GM04504 (cell line): Measurements from ENCODE around the gene TMEM120B.
A peak's percentile ranks its signal among the peaks of the same experiment; 100 is the strongest.
"Not testable (repeated sequence)": the region's sequence is repeated elsewhere in the genome, so short reads cannot be mapped to it uniquely, and the experiment has no call there.

Source experiments
- DNase-seq: peaks from one replicate; pipeline ENCODE4 v3.0.0-alpha.2; 2012; ENCODE audit warnings: low read depth

TMEM120B gene

DNA sequence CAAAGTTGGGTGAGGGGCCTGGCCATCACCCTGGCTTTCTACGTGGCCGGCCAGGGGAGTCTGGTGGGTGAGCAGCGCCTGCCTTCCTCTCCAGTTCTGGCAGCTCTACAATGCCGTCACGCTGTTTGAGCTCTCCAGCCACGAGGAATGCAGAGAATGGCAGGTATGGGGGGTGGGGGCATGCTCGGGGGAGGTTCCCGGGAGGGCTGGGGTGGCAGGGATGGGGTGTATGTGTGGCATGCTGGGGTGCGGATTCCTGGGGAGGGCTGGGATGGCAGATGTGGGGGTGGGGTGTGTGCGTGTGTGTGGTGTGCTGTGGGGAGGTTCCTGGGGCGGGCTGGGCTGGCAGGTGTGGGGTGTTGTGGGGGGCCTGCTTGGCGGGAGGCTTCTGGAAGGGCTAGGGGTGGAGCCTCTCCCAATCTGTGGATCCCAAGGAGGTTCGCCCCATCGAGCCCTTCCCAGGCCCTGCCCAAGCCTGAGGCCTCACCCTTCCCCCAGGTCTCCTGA, 62.5 kb downstream of the TMEM120B start:
- DNase-seq, result no peak

DNA sequence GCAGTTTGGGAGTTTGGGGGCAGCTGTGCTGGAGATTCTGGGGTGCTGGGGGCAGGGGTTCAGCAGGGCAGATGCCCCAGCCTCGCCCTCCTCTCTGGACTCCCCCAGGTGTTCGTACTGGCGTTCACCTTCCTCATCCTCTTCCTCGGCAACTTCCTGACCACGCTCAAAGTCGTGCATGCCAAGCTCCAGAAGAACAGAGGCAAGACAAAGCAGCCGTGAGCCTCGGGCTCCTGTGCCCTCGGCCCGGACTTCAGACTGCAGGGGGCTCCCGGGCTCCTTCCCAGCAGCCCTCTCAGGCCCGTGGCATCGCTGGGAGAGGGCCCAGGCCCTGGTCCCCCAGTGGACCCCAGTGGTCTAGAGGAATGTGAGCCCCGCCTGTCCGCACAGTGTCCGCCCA, 62.9 kb downstream of the TMEM120B start:
- no peak for DNase-seq

- DNase-seq, result no peak
Measured at GRCh38 chr12:121776190-121777098, 63.9 kb downstream of the TMEM120B start.

DNA sequence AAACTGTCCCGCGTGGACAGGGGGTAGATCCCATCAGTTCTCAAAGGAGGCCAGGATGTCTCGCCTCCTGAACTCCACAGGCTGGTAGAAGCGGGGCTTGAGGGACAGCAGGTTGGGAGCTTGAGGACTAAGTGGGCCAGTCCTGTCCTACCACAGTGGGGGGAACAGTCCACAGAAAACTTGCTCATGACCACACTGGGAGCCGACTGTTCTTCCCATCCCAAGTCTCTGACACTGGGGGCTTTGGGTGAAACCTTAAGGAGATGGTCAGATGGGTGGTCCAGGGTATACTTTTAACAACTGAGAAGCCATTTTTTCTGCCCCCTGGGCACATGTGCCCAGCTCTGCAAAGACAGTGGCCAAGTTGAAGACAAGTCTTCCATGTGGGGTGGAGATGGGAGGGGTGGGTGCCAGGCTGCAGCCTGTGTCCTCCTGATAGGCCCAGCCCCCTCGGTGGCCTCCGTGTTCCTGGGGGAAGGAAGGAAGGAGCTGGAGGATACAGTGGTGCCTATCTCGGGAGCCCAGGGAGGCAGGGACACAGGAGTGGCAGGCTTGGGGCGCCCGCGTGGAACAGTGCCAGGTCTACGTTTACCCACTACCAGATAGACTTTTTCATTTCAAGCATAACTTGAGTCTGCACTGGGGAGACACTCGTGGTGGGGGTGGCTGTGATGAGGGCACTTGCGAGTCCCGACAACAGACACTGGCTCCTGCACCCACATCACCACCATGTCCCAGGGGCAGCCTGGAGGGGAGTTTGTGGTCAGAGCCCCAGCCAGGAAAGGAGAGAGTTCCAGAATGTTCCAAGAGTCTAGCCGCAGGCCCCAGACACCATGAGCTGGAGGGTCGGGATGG, 66.2 kb downstream of the TMEM120B start:
- no peak for DNase-seq

DNA sequence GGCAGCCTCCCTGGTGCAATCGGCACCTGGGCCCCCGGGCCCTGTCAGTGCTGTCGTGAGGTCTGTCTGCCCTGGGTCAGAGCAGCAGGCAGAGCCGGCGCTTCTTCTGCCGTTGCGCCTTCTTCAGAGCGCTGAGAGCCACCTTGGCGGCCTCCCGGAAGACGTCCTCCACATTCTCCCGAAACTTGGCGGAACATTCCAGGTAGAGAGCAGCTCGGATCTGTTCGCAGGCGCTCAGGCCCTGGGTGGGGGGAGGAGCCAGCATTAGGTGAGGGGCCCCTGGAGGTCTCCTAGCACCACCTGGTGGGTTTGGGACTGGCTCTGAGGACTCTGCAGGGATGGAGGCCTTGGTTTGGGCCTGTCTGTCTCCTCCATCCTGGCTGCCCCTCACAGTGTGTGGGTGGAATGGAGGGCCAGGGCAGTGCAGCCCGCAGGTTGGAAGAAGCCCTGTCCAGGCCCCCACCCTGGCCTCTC, 66.9 kb downstream of the TMEM120B start:
- no peak for DNase-seq

DNA sequence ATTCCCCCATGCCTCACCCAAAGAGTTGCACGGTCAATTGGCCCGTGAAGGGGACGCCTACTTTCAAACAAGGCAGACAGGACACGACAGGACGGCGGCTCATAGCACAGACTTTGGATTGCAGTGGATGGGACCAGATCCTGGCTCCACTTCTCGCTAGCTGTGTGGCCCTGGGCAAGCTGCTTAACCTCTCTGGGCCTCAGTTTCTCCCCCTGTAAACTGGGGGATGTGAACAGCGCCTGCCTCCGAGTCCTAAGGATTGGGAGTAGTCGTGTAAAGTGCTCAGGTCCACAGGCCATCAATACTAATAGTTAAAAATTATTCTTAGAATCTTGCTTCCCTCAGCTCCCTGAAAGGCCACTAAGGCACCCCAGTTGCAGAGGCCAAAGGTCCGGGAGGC, 67.9 kb downstream of the TMEM120B start:
- no peak for DNase-seq

- DNase-seq, result no peak
Measured at GRCh38 chr12:121781484-121781997, 69.0 kb downstream of the TMEM120B start.

GRCh38 chr12:121781998-121782979, 69.7 kb downstream of the TMEM120B start:
- DNase-seq, result no peak

DNA sequence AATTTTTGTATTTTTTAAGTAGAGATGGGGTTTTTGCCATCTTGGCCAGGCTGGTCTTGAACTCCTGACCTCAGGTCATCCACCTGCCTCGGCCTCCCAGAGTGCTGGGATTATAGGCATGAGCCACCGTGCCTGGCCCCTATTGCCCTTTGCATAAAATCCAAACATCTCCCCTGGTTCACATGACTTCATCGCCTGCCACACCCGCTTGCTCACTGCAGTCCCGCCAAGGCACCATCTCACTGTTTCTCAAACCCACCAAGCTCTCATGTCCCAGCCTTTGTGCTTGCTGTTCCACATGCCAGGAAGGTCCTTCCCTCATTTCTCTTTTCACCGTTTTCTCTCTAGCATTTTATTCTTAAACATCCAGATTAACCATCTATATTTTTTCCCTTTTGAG, 71.2 kb downstream of the TMEM120B start:
- DNase-seq, result no peak

DNA sequence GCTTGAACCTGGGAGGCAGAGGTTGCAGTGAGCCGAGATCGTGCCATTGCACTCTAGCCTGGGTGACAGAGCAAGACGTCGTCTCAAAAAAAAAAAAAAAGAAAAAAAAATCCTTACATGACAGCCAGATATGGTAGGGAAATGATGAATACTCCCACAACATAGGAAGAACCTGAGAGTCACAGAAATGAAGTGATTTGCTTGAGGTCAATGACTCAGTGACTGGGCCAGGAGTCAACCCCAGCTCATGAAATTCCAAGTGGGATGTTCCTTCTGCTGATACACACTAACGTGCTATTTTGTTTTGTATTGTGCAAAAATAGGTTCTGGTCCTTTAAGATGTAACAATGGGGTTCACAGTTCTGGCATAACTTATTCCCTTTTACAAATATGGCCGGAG, 71.9 kb downstream of the TMEM120B start:
- DNase-seq, result peak; percentile 76

GRCh38 chr12:121786440-121786825, 73.9 kb downstream of the TMEM120B start:
- DNase-seq, result peak; percentile 88

- DNase-seq, result no peak
Measured at GRCh38 chr12:121787063-121788025, 74.8 kb downstream of the TMEM120B start.

DNA sequence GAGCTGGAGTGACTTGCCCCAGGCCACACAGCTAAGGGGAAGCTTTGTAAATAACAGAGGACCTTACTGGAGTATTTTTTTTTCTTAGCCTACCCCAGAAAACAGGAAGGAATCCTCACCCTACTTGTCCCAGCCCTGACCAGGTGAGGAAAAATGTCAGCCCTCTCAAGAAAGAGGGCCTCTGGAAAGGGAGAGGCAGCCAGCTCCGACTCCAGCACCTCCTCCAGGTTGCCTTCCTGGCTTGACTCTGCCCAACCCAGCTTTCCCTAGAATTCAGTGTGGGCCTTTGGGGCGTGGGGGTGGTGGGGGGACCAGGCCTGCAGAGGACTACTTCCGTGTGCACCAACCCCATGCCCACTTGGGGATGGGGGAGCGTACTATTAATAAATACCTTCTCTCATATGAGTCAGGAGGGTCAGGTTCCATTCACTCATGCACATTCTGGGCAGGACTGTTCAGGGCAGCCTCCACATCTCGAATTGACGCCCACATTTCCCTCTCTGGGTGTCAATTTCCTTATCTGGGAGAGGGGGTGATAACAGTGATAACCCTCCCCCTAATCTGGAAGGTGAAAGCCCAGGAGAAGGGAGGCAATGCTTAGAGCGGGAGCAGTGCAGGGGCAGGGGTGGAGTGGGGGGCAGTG, 75.7 kb downstream of the TMEM120B start:
- no peak for DNase-seq

- no peak for DNase-seq
Measured at GRCh38 chr12:121789233-121789781, 76.8 kb downstream of the TMEM120B start.

DNA sequence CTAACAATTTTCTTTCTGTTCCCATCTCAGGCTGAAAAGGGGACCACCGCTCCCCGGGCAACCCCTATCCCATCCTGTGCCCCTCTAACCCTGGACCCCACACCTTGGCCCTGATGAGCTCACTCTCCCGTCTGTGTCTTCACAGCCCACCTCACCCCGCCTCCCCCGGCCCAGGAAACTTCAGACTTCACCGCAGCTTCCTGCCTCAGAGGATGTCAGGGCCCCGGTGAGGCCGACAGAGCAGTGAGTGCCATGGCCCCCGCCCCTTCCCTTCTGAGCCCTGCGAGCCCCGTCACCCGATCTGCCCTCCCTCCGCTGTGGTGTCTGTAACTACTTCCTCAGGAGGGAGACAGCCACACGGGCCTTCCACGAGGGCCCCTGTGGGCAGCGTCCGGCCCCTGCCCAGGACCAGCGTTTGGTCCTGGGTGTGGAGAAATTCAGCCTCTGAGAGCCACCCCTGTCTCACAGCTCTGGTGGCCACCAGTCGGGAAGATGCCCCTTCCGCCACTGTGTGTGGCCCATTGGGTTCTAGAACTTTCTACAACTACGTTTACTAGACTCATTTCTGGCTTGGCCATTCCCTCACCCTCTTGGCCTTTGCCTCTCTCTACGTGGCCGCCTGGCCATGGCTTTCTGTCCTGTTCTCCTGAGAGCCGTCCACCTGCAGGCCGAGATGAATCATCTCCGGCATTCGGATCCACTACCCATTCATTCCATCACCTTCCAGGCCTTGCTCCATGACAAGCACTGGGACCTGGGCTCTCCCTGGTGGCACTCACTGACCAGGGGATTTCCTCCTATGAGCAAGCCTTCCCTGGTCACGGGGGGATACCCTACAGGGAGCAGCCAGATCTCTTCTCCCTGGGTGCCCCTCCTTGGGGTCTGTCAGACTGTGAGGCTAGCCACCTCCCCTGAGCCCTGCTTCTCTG, 77.5 kb downstream of the TMEM120B start:
- no peak for DNase-seq

DNA sequence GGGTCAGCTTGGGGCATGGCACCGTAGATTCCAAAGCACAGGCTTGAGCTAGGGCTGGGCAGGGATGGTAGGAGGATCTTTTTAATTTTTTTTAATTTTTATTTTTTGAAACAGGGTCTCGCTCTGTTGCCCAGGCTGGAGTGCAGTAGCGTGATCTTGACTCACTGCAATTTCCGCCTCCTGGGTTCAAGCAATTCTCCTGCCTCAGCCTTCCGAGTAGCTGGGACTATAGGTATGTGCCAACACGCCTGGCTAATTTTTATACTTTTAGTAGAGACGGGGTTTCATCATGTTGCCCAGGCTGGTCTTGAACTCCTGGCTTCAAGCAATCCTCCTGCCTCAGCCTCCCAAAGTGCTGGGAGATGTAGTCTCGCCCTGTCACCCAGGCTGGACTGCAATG, 78.2 kb downstream of the TMEM120B start:
- DNase-seq, result not testable (repeated sequence)

- no peak for DNase-seq
Measured at GRCh38 chr12:121791671-121792551, 79.4 kb downstream of the TMEM120B start.
